ENCODE measurements around the gene DHCR7. TPM values are rescaled to one million over a fixed set of nuclear protein-coding genes. Genes with fewer than 3 reads are reported as not detected.

The DHCR7 gene
- total and polyA plus RNA-seq, 5 donors = 28.7 to 73.5 (median 58.9) TPM

- intact Hi-C loops (cut with DNase I) = no loop called here
- no peaks in the 10 kb centered on the region for H3K4me1 ChIP-seq (ENCODE audit: control insufficient read depth, insufficient read depth, low read length)
- H3K4me3 ChIP-seq (ENCODE audit: low read length) = no peak overlapping the region
- no peaks in the 10 kb centered on the region for H3K27me3 ChIP-seq (ENCODE audit: control insufficient read depth, insufficient read depth)
- no peak overlapping the region for H3K27ac ChIP-seq (ENCODE audit: low read length)
- H3K9me3 ChIP-seq (ENCODE audit: control insufficient read depth, low read length) = no peaks in the 10 kb centered on the region
- DNase-seq (peak in 1 of 3 donors; percentile 44), ATAC-seq (no peak)
- WGBS = 93% methylated on average over 20 of the region's 20 CpGs
Observed at GRCh38 chr11:71443736-71444445, 4.3 kb downstream of the DHCR7 start.

GRCh38 chr11:71442880-71443279 lies 5.3 kb downstream of the DHCR7 start:
- intact Hi-C loops (cut with DNase I) = no loop called here
- H3K9me3 ChIP-seq (ENCODE audit: control insufficient read depth, low read length) = no peaks in the 10 kb centered on the region
- ATAC-seq = no peak
- DNase-seq = no peak
- no peaks in the 10 kb centered on the region for H3K4me1 ChIP-seq (ENCODE audit: control insufficient read depth, insufficient read depth, low read length)
- WGBS = 97% methylated on average over 5 of the region's 5 CpGs
- H3K27ac ChIP-seq (ENCODE audit: low read length) = no peak overlapping the region
- no peaks in the 10 kb centered on the region for H3K27me3 ChIP-seq (ENCODE audit: control insufficient read depth, insufficient read depth)
- no peak overlapping the region for H3K4me3 ChIP-seq (ENCODE audit: low read length)

- H3K27me3 ChIP-seq (ENCODE audit: control insufficient read depth, insufficient read depth) = no peaks in the 10 kb centered on the region
- DNase-seq (no peak), ATAC-seq (no peak)
- WGBS = 91% methylated on average over 8 of the region's 8 CpGs
- H3K4me1 ChIP-seq (ENCODE audit: control insufficient read depth, insufficient read depth, low read length) = no peaks in the 10 kb centered on the region
- intact Hi-C loops (cut with DNase I) = no loop called here
- no peak overlapping the region for H3K27ac ChIP-seq (ENCODE audit: low read length)
- no peaks in the 10 kb centered on the region for H3K9me3 ChIP-seq (ENCODE audit: control insufficient read depth, low read length)
- H3K4me3 ChIP-seq (ENCODE audit: low read length) = no peak overlapping the region
Observed at GRCh38 chr11:71442123-71442522, 6.1 kb downstream of the DHCR7 start.

- Histone ChIP-seq H3K27me3 (ENCODE audit: control insufficient read depth, insufficient read depth) (no peaks in the 10 kb centered on the region), H3K4me1 (ENCODE audit: control insufficient read depth, insufficient read depth, low read length) (no peaks in the 10 kb centered on the region), H3K9me3 (ENCODE audit: control insufficient read depth, low read length) (no peaks in the 10 kb centered on the region), H3K27ac (ENCODE audit: low read length) (no peak overlapping the region), H3K4me3 (ENCODE audit: low read length) (no peak overlapping the region)
- WGBS = 96% methylated on average over 11 of the region's 11 CpGs
- intact Hi-C loops (cut with DNase I) = no loop called here
- DNase-seq = no peak
- ATAC-seq = no peak
Observed at GRCh38 chr11:71441251-71441650, 6.9 kb downstream of the DHCR7 start.

GRCh38 chr11:71440021-71440755 lies 8.0 kb downstream of the DHCR7 start:
- WGBS = 94% methylated on average over 6 of the region's 6 CpGs
- Histone ChIP-seq H3K9me3 (ENCODE audit: control insufficient read depth, low read length) (no peaks in the 10 kb centered on the region), H3K4me3 (ENCODE audit: low read length) (no peak overlapping the region), H3K4me1 (ENCODE audit: control insufficient read depth, insufficient read depth, low read length) (no peaks in the 10 kb centered on the region), H3K27ac (ENCODE audit: low read length) (no peak overlapping the region), H3K27me3 (ENCODE audit: control insufficient read depth, insufficient read depth) (no peaks in the 10 kb centered on the region)
- DNase-seq (no peak), ATAC-seq (no peak)
- intact Hi-C loops (cut with DNase I) = no loop called here

GRCh38 chr11:71438650-71439049 lies 9.5 kb downstream of the DHCR7 start:
- intact Hi-C loops (cut with DNase I) = no loop called here
- DNase-seq = no peak
- no peak overlapping the region for H3K4me3 ChIP-seq (ENCODE audit: low read length)
- H3K4me1 ChIP-seq (ENCODE audit: control insufficient read depth, insufficient read depth, low read length) = no peaks in the 10 kb centered on the region
- no peaks in the 10 kb centered on the region for H3K27me3 ChIP-seq (ENCODE audit: control insufficient read depth, insufficient read depth)
- ATAC-seq = no peak
- no peaks in the 10 kb centered on the region for H3K9me3 ChIP-seq (ENCODE audit: control insufficient read depth, low read length)
- H3K27ac ChIP-seq (ENCODE audit: low read length) = no peak overlapping the region
- 94% methylated on average over 19 of the region's 19 CpGs for WGBS

- Histone ChIP-seq H3K4me3 (ENCODE audit: low read length) (no peak overlapping the region), H3K4me1 (ENCODE audit: control insufficient read depth, insufficient read depth, low read length) (peaks cover 4% of the 10 kb centered on the region), H3K27me3 (ENCODE audit: control insufficient read depth, insufficient read depth) (no peaks in the 10 kb centered on the region), H3K27ac (ENCODE audit: low read length) (no peak overlapping the region), H3K9me3 (ENCODE audit: control insufficient read depth, low read length) (no peaks in the 10 kb centered on the region)
- 75% methylated on average over 13 of the region's 13 CpGs for WGBS
- intact Hi-C loops (cut with DNase I) = no loop called here
- ATAC-seq (no peak), DNase-seq (no peak)
Observed at GRCh38 chr11:71437879-71438278, 10.3 kb downstream of the DHCR7 start.

GRCh38 chr11:71437399-71437798 lies 10.8 kb downstream of the DHCR7 start:
- DNase-seq (no peak), ATAC-seq (no peak)
- no peaks in the 10 kb centered on the region for H3K9me3 ChIP-seq (ENCODE audit: control insufficient read depth, low read length)
- peaks cover 7% of the 10 kb centered on the region for H3K4me1 ChIP-seq (ENCODE audit: control insufficient read depth, insufficient read depth, low read length)
- intact Hi-C loops (cut with DNase I) = no loop called here
- WGBS = 83% methylated on average over 6 of the region's 6 CpGs
- no peak overlapping the region for H3K4me3 ChIP-seq (ENCODE audit: low read length)
- no peak overlapping the region for H3K27ac ChIP-seq (ENCODE audit: low read length)
- H3K27me3 ChIP-seq (ENCODE audit: control insufficient read depth, insufficient read depth) = no peaks in the 10 kb centered on the region

GRCh38 chr11:71436861-71437260 lies 11.3 kb downstream of the DHCR7 start:
- intact Hi-C loops (cut with DNase I) = no loop called here
- DNase-seq = no peak
- Histone ChIP-seq H3K9me3 (ENCODE audit: control insufficient read depth, low read length) (no peaks in the 10 kb centered on the region), H3K4me1 (ENCODE audit: control insufficient read depth, insufficient read depth, low read length) (peaks cover 7% of the 10 kb centered on the region), H3K27ac (ENCODE audit: low read length) (no peak overlapping the region), H3K4me3 (ENCODE audit: low read length) (no peak overlapping the region), H3K27me3 (ENCODE audit: control insufficient read depth, insufficient read depth) (no peaks in the 10 kb centered on the region)
- 90% methylated on average over 8 of the region's 8 CpGs for WGBS
- ATAC-seq = no peak

- Histone ChIP-seq H3K27me3 (ENCODE audit: control insufficient read depth, insufficient read depth) (no peaks in the 10 kb centered on the region), H3K27ac (ENCODE audit: low read length) (no peak overlapping the region), H3K9me3 (ENCODE audit: control insufficient read depth, low read length) (no peaks in the 10 kb centered on the region), H3K4me3 (ENCODE audit: low read length) (no peak overlapping the region), H3K4me1 (ENCODE audit: control insufficient read depth, insufficient read depth, low read length) (peaks cover 7% of the 10 kb centered on the region)
- ATAC-seq (no peak), DNase-seq (peak in 2 of 3 donors; percentile 55 to 58)
- intact Hi-C loops (cut with DNase I) = no loop called here
- 97% methylated on average over 39 of the region's 39 CpGs for WGBS
Observed at GRCh38 chr11:71435278-71435951, 12.8 kb downstream of the DHCR7 start.

GRCh38 chr11:71434576-71435130 lies 13.5 kb downstream of the DHCR7 start:
- DNase-seq (peak in 1 of 3 donors; percentile 43), ATAC-seq (no peak)
- no peaks in the 10 kb centered on the region for H3K27me3 ChIP-seq (ENCODE audit: control insufficient read depth, insufficient read depth)
- H3K27ac ChIP-seq (ENCODE audit: low read length) = no peak overlapping the region
- no peak overlapping the region for H3K4me3 ChIP-seq (ENCODE audit: low read length)
- H3K4me1 ChIP-seq (ENCODE audit: control insufficient read depth, insufficient read depth, low read length) = peaks cover 7% of the 10 kb centered on the region
- intact Hi-C loops (cut with DNase I) = no loop called here
- WGBS = 77% methylated on average over 18 of the region's 18 CpGs
- no peaks in the 10 kb centered on the region for H3K9me3 ChIP-seq (ENCODE audit: control insufficient read depth, low read length)
